WTC11 (cell line): ENCODE measurements around the gene GATA2. TPM values are rescaled to one million over a fixed set of nuclear protein-coding genes. Genes with fewer than 3 reads are reported as not detected.

Experiments used
- ATAC-seq: fragments of 200-7000 bp; cut with Tn5 transposase; 2 replicates; pipeline ENCODE4 v1.10.0; 2021; ENCODE audit warnings: mild to moderate bottlenecking, moderate library complexity
- CTCF ChIA-PET: fragments of 300-600 bp; sonication (Branson Sonifier 250); formaldehyde crosslinking; loops from one replicate; lab custom pipeline; 2021; ENCODE audit warnings: antibody characterized with exemption; lab: Charles Lee
- POLR2A ChIA-PET: fragments of 350-600 bp; sonication (Branson Sonifier 250); formaldehyde crosslinking; loops from one replicate; lab custom pipeline; 2021; ENCODE audit warnings: antibody characterized with exemption; lab: Charles Lee
- DNase-seq: peaks from one replicate; pipeline ENCODE4 v3.0.0; 2021; ENCODE audit warnings: low spot score
- H3K27ac Mint-ChIP-seq: 2 replicates; pipeline ENCODE4 v1.8.0; 2021; ENCODE audit warnings: mixed read lengths
- H3K27me3 Mint-ChIP-seq: 2 replicates; pipeline ENCODE4 v1.8.0; 2021; ENCODE audit warnings: low read depth, mild to moderate bottlenecking, moderate library complexity, mixed read lengths
- H3K36me3 Mint-ChIP-seq: 2 replicates; pipeline ENCODE4 v1.8.0; 2021; ENCODE audit warnings: mixed read lengths
- H3K4me1 Mint-ChIP-seq: 2 replicates; pipeline ENCODE4 v1.8.0; 2022; ENCODE audit warnings: mixed read lengths
- H3K4me3 Mint-ChIP-seq: 2 replicates; pipeline ENCODE4 v1.8.0; 2021; ENCODE audit warnings: mild to moderate bottlenecking, moderate library complexity, mixed read lengths
- H3K9me3 Mint-ChIP-seq: 2 replicates; pipeline ENCODE4 v1.8.0; 2021; ENCODE audit warnings: mixed read lengths
- GABPB1 ChIP-seq: sonication (generic); formaldehyde crosslinking; IDR thresholded peaks from 2 replicates; pipeline ENCODE4 v1.8.1; 2023; ENCODE audit warnings: mild to moderate bottlenecking, missing genetic modification reagents
- HMGA2 ChIP-seq: fragments of 250-450 bp; sonication (Bioruptor Pico); IDR thresholded peaks from 2 replicates; pipeline ENCODE4 v1.4.0; 2021; ENCODE audit warnings: mild to moderate bottlenecking, moderate library complexity
- JUN ChIP-seq: sonication (generic); formaldehyde crosslinking; IDR thresholded peaks from 2 replicates; pipeline ENCODE4 v1.8.0; 2023; ENCODE audit warnings: mild to moderate bottlenecking, missing genetic modification reagents
- SMAD4 ChIP-seq: sonication (generic); formaldehyde crosslinking; IDR thresholded peaks from 2 replicates; pipeline ENCODE4 v1.8.0; 2022; ENCODE audit warnings: mild to moderate bottlenecking, missing genetic modification reagents
- SP1 ChIP-seq: sonication (generic); formaldehyde crosslinking; conservative IDR thresholded peaks from 2 replicates; pipeline ENCODE4 v1.8.1; 2022; ENCODE audit warnings: missing genetic modification reagents
- TEAD1 ChIP-seq: sonication (generic); formaldehyde crosslinking; IDR thresholded peaks from 2 replicates; pipeline ENCODE4 v1.8.0; 2022; ENCODE audit warnings: mild to moderate bottlenecking, missing genetic modification reagents
- total RNA-seq: library from RNA; stranded (reverse); gene quantifications from 3 replicates; pipeline ENCODE4 v1.2.3, GENCODE V29; 2021
- TF ChIP-seq, protein P1 (sequence below): fragments of 250-450 bp; sonication (Bioruptor Pico); IDR thresholded peaks from 2 replicates; pipeline ENCODE4 v1.9.0; 2021; ENCODE audit warnings: mild to moderate bottlenecking, borderline replicate concordance
- TF ChIP-seq, protein P2 (sequence below): sonication (generic); formaldehyde crosslinking; IDR thresholded peaks from 2 replicates; pipeline ENCODE4 v1.8.0; 2022; ENCODE audit warnings: mild to moderate bottlenecking, missing genetic modification reagents
- TF ChIP-seq, protein P3 (sequence below): sonication (generic); formaldehyde crosslinking; IDR thresholded peaks from 2 replicates; pipeline ENCODE4 v1.8.1; 2022; ENCODE audit warnings: missing genetic modification reagents, borderline replicate concordance
- TF ChIP-seq, protein P4 (sequence below): sonication (generic); formaldehyde crosslinking; IDR thresholded peaks from 2 replicates; pipeline ENCODE4 v1.8.1; 2023; ENCODE audit warnings: mild to moderate bottlenecking, missing genetic modification reagents, borderline replicate concordance
- TF ChIP-seq, protein P5 (sequence below): fragments of 250-450 bp; sonication (Bioruptor Pico); IDR thresholded peaks from 2 replicates; pipeline ENCODE4 v2.1.2; 2022; ENCODE audit warnings: mild to moderate bottlenecking, moderate library complexity
- TF ChIP-seq, protein P6 (sequence below): sonication (generic); formaldehyde crosslinking; IDR thresholded peaks from 2 replicates; pipeline ENCODE4 v1.8.0; 2022; ENCODE audit warnings: missing genetic modification reagents

Gene GATA2
- total RNA-seq, 1 experiment from 2014 or later = 1.6 TPM

DNA sequence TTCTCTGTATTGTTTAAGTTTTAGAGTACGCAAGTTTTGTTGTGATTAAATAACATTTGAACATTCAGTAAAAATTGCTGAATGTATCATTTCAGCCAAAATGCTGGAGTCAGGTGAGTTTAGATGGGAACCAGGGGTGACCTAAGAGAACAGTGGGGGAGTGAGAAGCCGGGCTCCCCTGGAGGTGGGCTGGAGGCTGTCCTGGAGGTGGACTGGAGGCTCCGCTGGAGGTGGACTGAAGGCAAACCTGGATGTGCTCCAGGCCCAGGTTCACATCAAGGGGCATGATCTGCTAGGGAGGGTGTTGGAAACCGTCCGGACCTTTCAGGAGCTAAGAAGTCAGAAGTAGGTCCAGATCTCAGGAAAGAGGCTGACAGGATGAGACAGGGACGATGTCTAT is 50.1 kb downstream of the GATA2 start (continued):
- TF ChIP-seq, protein P1, sequence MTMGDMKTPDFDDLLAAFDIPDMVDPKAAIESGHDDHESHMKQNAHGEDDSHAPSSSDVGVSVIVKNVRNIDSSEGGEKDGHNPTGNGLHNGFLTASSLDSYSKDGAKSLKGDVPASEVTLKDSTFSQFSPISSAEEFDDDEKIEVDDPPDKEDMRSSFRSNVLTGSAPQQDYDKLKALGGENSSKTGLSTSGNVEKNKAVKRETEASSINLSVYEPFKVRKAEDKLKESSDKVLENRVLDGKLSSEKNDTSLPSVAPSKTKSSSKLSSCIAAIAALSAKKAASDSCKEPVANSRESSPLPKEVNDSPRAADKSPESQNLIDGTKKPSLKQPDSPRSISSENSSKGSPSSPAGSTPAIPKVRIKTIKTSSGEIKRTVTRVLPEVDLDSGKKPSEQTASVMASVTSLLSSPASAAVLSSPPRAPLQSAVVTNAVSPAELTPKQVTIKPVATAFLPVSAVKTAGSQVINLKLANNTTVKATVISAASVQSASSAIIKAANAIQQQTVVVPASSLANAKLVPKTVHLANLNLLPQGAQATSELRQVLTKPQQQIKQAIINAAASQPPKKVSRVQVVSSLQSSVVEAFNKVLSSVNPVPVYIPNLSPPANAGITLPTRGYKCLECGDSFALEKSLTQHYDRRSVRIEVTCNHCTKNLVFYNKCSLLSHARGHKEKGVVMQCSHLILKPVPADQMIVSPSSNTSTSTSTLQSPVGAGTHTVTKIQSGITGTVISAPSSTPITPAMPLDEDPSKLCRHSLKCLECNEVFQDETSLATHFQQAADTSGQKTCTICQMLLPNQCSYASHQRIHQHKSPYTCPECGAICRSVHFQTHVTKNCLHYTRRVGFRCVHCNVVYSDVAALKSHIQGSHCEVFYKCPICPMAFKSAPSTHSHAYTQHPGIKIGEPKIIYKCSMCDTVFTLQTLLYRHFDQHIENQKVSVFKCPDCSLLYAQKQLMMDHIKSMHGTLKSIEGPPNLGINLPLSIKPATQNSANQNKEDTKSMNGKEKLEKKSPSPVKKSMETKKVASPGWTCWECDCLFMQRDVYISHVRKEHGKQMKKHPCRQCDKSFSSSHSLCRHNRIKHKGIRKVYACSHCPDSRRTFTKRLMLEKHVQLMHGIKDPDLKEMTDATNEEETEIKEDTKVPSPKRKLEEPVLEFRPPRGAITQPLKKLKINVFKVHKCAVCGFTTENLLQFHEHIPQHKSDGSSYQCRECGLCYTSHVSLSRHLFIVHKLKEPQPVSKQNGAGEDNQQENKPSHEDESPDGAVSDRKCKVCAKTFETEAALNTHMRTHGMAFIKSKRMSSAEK = no peak

DNA sequence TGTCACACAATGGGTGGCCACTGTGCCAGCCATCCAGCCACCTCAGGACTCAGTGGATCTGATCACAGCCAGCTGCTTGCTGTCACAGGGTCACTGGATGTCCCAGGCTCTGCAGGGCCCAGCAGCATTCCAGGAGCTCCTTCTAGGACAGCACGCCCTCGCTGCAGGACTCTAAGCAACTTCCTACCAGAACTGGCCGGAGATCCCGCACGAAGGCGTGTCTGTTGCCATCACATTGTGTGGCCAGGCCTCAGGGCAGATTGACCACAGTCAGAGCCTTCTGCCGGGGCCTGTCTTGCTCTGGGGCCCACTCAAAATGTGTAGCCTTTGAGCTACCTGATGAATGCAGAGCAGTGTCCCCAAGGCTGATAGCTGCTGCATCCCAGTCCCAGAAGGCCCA is 50.9 kb downstream of the GATA2 start:
- Mint-ChIP-seq H3K4me3 (no peak overlapping the region), H3K27me3 (peaks cover 30% of the 10 kb centered on the region), H3K36me3 (no peaks in the 10 kb centered on the region), H3K27ac (no peak overlapping the region), H3K4me1 (peaks cover 7% of the 10 kb centered on the region; the same call in 1 of the 2 replicates), H3K9me3 (peaks cover 22% of the 10 kb centered on the region)
- no peak for DNase-seq
- ChIA-PET CTCF (interaction anchor here (1.4 kb wide), 2 partner anchors 56 to 143 kb away, joined by 3 to 4 read pairs; no protein-coding TSS in a partner anchor), POLR2A (no interaction called here)
- no peak for ATAC-seq
- TF ChIP-seq GABPB1 (CRISPR knock-in tag) (no peak), SMAD4 (CRISPR knock-in tag) (no peak), JUN (CRISPR knock-in tag) (no peak), TEAD1 (CRISPR knock-in tag) (no peak), HMGA2 (CRISPR knock-in tag) (no peak), SP1 (CRISPR knock-in tag) (no peak)
- TF ChIP-seq, protein P2, sequence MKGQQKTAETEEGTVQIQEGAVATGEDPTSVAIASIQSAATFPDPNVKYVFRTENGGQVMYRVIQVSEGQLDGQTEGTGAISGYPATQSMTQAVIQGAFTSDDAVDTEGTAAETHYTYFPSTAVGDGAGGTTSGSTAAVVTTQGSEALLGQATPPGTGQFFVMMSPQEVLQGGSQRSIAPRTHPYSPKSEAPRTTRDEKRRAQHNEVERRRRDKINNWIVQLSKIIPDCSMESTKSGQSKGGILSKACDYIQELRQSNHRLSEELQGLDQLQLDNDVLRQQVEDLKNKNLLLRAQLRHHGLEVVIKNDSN (CRISPR knock-in tag) = no peak
- TF ChIP-seq, protein P3, sequence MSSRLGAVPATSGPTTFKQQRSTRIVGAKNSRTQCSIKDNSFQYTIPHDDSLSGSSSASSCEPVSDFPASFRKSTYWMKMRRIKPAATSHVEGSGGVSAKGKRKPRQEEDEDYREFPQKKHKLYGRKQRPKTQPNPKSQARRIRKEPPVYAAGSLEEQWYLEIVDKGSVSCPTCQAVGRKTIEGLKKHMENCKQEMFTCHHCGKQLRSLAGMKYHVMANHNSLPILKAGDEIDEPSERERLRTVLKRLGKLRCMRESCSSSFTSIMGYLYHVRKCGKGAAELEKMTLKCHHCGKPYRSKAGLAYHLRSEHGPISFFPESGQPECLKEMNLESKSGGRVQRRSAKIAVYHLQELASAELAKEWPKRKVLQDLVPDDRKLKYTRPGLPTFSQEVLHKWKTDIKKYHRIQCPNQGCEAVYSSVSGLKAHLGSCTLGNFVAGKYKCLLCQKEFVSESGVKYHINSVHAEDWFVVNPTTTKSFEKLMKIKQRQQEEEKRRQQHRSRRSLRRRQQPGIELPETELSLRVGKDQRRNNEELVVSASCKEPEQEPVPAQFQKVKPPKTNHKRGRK (CRISPR knock-in tag) = no peak
- TF ChIP-seq, protein P4, sequence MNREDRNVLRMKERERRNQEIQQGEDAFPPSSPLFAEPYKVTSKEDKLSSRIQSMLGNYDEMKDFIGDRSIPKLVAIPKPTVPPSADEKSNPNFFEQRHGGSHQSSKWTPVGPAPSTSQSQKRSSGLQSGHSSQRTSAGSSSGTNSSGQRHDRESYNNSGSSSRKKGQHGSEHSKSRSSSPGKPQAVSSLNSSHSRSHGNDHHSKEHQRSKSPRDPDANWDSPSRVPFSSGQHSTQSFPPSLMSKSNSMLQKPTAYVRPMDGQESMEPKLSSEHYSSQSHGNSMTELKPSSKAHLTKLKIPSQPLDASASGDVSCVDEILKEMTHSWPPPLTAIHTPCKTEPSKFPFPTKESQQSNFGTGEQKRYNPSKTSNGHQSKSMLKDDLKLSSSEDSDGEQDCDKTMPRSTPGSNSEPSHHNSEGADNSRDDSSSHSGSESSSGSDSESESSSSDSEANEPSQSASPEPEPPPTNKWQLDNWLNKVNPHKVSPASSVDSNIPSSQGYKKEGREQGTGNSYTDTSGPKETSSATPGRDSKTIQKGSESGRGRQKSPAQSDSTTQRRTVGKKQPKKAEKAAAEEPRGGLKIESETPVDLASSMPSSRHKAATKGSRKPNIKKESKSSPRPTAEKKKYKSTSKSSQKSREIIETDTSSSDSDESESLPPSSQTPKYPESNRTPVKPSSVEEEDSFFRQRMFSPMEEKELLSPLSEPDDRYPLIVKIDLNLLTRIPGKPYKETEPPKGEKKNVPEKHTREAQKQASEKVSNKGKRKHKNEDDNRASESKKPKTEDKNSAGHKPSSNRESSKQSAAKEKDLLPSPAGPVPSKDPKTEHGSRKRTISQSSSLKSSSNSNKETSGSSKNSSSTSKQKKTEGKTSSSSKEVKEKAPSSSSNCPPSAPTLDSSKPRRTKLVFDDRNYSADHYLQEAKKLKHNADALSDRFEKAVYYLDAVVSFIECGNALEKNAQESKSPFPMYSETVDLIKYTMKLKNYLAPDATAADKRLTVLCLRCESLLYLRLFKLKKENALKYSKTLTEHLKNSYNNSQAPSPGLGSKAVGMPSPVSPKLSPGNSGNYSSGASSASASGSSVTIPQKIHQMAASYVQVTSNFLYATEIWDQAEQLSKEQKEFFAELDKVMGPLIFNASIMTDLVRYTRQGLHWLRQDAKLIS (CRISPR knock-in tag) = no peak
- TF ChIP-seq, protein P5, sequence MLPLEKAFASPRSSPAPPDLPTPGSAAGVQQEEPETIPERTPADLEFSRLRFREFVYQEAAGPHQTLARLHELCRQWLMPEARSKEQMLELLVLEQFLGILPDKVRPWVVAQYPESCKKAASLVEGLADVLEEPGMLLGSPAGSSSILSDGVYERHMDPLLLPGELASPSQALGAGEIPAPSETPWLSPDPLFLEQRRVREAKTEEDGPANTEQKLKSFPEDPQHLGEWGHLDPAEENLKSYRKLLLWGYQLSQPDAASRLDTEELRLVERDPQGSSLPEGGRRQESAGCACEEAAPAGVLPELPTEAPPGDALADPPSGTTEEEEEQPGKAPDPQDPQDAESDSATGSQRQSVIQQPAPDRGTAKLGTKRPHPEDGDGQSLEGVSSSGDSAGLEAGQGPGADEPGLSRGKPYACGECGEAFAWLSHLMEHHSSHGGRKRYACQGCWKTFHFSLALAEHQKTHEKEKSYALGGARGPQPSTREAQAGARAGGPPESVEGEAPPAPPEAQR = no peak
- TF ChIP-seq, protein P6, sequence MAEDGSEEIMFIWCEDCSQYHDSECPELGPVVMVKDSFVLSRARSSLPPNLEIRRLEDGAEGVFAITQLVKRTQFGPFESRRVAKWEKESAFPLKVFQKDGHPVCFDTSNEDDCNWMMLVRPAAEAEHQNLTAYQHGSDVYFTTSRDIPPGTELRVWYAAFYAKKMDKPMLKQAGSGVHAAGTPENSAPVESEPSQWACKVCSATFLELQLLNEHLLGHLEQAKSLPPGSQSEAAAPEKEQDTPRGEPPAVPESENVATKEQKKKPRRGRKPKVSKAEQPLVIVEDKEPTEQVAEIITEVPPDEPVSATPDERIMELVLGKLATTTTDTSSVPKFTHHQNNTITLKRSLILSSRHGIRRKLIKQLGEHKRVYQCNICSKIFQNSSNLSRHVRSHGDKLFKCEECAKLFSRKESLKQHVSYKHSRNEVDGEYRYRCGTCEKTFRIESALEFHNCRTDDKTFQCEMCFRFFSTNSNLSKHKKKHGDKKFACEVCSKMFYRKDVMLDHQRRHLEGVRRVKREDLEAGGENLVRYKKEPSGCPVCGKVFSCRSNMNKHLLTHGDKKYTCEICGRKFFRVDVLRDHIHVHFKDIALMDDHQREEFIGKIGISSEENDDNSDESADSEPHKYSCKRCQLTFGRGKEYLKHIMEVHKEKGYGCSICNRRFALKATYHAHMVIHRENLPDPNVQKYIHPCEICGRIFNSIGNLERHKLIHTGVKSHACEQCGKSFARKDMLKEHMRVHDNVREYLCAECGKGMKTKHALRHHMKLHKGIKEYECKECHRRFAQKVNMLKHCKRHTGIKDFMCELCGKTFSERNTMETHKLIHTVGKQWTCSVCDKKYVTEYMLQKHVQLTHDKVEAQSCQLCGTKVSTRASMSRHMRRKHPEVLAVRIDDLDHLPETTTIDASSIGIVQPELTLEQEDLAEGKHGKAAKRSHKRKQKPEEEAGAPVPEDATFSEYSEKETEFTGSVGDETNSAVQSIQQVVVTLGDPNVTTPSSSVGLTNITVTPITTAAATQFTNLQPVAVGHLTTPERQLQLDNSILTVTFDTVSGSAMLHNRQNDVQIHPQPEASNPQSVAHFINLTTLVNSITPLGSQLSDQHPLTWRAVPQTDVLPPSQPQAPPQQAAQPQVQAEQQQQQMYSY (CRISPR knock-in tag) = no peak
